GM19467 (cell line): ENCODE results near the gene CNR2.
"Not testable (repeated sequence)": the region's sequence is repeated elsewhere in the genome, so short reads cannot be mapped to it uniquely, and the experiment has no call there.

ENCODE experiments used
- ATAC-seq: cut with Tn5 transposase; IDR thresholded peaks from one replicate; pipeline ENCODE4 v1.9.1; 2021; ENCODE audit warnings: mild to moderate bottlenecking, moderate library complexity; ENCODE audit not compliant: unreplicated experiment

Gene CNR2

GRCh38 chr1:23916209-23917131 lies 3.3 kb upstream of the CNR2 start:
- no peak for ATAC-seq

- ATAC-seq: no peak
These were observed 2.3 kb upstream of the CNR2 start for GRCh38 chr1:23915466-23915865.

DNA sequence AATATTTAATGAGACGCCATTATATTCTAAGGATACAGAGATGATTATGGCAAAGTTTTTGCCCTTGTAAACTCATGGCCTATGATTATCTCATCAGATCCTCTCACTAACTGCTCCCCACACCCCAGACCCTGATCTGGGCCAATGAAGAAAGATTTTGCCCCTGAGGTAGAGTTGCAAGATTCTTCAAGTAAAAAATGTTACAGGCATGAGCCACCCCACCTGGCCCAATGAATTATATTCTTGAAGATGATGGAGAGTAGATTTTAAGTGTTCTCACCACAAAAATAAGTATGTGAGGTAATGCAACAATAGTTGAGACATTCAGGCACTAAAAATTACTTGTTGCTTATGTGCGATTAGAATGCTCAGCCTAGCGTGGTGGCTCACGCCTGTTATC lies 1.8 kb upstream of the CNR2 start:
- no peak for ATAC-seq

DNA sequence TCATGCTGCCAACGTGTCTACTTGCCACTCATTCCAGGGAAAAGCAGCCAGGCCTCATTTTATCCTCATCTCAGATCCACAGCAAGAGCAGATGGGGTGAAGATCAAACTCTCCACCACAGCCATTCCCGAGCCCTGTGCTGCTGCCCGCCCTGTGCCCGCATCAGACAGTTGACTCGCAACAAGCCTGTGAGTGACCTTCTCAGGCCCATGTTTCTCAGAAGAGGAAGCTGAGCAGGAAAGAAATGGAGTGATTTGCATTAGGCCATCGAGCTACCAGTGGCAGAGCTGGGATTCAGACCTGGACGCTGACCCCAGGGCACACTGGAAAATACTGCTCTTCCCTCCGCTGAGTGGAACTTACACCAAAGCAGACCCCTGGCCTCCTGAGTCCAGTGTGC lies 1.2 kb downstream of the CNR2 start:
- ATAC-seq: no peak

DNA sequence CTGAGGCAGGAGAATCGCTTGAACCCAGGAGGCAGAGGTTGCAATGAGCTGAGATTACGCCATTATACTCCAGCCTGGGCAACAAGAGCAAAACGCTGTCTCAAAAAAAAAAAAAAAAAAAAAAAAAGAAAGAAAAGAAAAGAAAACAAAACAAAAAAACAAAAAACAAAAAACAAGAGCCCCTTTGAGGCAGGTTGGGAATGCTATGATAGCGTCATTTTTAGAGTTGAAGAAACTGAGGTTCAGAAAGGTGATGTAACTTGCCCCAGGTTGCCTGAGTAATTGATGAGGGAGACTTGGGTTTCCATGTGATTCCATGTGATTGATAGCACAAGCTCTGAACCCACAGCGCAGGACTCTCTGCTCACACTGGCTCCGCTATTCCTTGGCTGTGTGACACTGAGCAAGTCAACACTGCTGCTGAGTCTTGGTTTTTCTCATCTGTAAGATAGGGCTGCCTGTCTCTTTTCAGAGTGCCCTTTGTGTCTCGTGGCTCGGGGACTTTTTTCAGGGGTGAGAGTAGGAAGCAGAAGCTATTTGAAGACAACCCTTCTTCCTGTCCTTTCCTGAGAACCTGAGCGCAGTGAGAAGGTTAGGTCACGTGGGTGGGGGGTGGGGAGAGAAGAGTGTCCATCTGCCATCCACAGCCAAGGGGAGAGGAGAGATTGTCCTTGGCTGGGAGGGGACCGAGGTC lies 2.5 kb downstream of the CNR2 start:
- no peak for ATAC-seq

GRCh38 chr1:23910144-23910543 lies 3.0 kb downstream of the CNR2 start:
- ATAC-seq: no peak

DNA sequence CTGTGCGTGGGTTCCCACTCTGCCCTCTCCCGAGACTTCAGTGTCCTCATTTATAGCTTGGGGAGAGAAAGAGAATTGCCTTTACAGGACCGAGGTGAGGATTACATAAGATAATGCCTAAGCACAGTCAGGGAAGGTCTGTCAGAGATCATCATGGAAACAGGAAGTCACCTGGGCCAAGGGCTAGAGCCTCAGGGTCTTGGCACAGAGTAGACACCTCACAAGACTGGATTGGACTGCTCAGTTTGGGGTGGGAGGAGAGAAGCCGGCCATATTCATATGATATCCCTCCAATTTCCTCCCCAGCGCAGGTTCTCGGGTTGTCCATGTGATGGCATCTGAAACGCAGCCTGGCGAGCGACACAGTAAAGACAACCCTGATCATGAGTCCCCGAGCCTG lies 3.8 kb downstream of the CNR2 start:
- no peak for ATAC-seq

GRCh38 chr1:23908453-23909341 lies 4.5 kb downstream of the CNR2 start:
- peak; percentile 34 for ATAC-seq

- no peak for ATAC-seq
These were observed 6.4 kb downstream of the CNR2 start for GRCh38 chr1:23906731-23907130.

- ATAC-seq: no peak
These were observed 7.6 kb downstream of the CNR2 start for GRCh38 chr1:23905461-23906025.

- no peak for ATAC-seq
These were observed 8.3 kb downstream of the CNR2 start for GRCh38 chr1:23904748-23905357.

DNA sequence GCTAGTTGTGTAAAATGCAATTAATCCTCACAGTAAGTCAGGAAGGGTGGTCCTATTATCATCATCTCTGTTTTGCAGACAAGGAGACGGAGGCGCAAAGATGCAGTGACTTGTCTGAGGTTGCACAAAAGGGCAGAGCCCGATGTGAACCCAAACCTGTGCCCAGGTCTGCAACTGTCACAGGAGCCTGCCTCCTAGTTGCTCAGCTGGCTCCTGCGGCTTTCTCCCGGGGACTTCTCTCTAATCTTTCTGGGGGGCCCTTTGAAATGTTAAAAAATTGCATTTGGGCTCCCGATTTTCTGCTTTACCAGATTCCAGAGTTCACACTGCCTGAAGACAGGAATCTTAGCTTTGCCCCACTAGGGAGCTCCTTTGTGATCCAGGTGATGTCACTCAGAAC lies 9.4 kb downstream of the CNR2 start:
- no peak for ATAC-seq

DNA sequence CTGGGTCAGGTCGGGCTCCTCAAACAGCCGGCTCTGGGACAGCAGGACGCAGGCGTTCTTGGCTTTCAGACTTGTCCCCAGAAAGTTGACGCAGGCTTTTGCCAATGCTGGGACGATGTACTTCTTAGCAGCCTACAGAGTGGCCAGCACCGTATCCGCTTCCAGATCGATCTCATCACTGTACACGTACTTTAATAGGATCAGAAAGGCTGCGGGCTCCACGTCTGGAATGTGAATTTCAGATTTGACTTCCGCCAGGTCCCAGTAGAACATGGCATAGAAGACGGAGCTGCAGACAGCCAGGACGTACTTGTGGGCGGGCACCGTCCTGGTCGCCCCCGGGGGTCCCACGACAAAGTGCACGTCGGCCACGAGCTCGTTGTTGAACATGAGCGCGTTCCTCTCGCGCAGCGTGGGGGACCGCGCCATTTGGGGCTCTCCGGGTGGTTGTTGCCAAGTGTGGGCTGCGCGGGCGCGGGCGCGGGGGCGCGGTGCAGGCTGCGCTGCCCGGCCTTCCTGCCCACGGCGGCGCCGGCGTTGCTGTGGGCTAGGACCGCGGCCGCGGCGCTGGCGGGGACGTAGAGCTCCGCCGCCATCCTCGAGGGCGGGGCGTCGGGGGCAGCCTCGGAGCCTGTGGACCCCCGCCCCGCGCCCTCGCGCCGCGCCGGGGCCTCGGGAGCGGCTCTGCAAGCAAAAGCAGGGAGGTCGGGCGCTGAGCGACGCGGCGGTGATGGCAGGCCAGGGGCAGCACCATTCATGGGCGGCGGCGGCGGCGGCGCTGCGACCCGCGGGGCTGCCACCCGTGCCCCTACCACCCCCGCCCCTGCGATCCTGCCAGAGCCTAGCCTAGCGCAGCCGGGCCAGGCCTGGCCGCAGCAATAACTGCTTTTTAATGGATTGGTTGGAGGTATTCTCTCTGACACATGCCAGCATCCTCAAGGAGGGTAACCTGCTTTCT lies 10.6 kb downstream of the CNR2 start:
- ATAC-seq: no peak

DNA sequence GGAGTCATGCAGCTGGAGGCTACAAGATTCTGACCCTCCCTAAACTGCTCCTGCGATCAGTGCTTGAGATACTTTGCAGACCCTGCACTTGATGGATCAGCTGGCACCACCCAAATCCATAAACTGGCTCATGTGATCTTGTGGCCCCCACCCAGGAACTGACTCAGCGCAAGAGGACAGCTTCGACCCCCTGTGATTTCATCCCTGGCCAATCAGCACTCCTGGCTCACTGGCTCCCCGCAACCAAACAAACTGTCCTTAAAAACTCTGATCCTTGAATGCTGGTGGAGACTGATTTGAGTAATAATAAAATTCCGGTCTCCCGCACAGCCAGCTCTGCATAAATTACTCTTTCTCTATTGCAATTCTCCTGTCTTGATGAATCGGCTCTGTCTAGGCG lies 13.1 kb downstream of the CNR2 start:
- ATAC-seq: not testable (repeated sequence)

GRCh38 chr1:23899070-23899469 lies 14.1 kb downstream of the CNR2 start:
- ATAC-seq: no peak

- ATAC-seq: no peak
These were observed 16.1 kb downstream of the CNR2 start for GRCh38 chr1:23897083-23897482.

DNA sequence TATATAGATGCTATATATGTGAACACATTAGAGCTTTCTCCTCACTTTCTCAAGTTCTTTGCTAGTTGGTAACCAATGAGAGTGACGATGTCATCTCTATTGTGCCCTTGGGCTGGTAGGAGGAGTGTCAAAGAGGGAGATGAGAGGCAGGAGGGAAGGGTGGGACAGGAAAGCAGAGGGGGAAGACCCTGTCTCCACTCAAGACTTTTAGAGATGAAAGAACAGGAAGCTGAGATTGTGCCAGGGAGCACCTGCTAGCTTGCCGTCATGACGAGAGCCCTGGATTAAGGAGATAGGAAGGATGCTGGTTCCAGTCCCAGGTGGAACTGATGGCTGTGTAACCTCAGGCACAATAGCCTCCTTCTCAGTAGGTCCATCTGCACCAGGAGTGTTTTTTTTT lies 16.7 kb downstream of the CNR2 start:
- no peak for ATAC-seq

- ATAC-seq: no peak
These were observed 17.2 kb downstream of the CNR2 start for GRCh38 chr1:23895993-23896392.

DNA sequence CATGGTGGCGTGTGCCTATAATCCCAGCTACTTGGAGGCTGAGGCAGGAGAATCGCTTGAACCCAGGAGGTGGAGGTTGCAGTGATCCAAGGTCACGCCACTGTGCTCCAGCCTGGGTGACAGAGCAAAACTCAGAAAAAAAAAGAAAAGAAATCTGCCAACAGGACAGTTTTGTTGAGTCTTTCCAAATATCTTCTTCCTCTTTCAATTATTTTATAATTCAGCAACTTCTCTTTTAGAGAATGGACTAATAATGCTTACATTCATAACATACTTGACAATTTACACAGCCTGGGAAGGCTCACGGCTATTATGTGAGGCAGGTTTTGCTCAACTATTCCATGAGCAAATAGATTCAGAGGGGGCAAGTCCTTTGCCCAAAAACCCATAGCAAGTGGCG lies 18.1 kb downstream of the CNR2 start:
- no peak for ATAC-seq
